Right ventricle myocardium superior (tissue), 1 donor: ENCODE measurements around the gene JAML. TPM values are rescaled to one million over a fixed set of nuclear protein-coding genes. Genes with fewer than 3 reads are reported as not detected.
A peak's percentile ranks its signal among the peaks of the same experiment; 100 is the strongest.

Source experiments
- ATAC-seq: fragments of 200-7000 bp; cut with Tn5 transposase; one replicate; pipeline ENCODE4 v1.9.1; 2020; ENCODE audit warnings: mild to moderate bottlenecking; ENCODE audit not compliant: poor library complexity
- DNase-seq: peaks from one replicate; pipeline ENCODE4 v3.0.0-alpha.2; 2020
- intact Hi-C: fragments of 100-400 bp; cut with DNase I; formaldehyde crosslinking; loops from one replicate; pipeline ENCODE4 v1.11.2; 2022
- total RNA-seq: library from RNA; stranded (reverse); fragmentation: NEBNext Ultra II Directional; extraction: Animal tissue kit (Norgen Biotek cat#: 25700); gene quantifications from one replicate; pipeline ENCODE4 v1.2.1, GENCODE V29; 2021
- donor health status: DM: no; HTN: yes; CAD: no; lungs with severe emphysema.

JAML gene
- total RNA-seq, 1 donor from 2014 or later, result 2.7 TPM

DNA sequence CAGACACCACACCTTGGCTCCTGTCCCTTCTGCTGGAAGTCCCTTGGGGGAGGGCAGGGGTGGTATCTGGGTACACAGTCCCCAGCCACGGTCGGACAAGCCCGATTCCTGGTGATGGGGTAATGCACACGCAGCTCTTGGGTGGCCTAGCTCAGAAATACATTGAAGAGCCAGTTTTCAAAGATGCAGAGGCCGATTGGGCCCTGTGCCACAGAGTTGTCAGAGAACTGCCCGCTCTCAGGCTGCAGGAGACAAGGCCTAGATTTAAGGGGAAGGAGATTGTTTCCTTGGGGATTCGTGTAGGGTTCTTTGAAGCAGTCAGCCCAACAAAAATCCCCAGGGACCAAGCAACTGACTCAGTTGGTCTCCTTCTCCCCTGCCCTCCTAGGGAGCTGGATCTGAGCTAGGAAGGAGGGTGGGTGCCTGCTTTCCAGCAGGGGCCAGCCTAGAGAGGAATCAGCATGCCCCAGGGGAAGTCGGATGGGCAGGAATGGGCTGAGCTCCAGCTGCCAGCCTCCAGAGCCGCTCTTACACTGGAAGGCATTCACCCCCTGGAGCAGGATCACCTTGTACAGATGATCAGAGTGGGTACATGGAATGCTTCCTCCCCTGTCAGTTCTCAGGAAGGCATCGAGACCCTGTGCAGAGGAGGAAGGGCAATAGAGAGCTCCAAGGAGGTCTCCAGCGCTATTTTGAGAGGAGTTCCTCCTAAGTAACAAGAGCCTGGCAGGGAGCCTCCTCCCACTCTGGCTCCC, 68.9 kb downstream of the JAML start:
- ATAC-seq (no peak), DNase-seq (no peak)
- intact Hi-C loops, result no loop called here

DNA sequence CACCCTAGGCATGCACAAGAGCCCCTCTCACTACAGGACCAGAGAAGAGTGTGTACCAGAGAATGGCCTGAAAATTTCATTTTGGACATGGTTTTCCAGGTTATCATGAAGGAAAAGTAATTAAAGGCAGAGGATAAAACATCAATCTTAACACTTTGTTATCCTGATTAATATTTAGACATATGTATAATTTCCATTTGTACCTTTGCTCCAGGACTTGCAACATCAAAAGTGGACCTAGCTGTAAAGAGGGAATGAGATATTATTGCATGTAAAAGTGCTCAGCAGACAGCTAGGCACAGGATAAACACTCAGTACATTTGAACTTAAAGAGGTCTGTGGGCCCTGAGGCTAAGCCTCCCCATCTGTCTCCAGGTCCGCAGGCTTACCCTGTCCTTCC, 70.2 kb downstream of the JAML start:
- ATAC-seq (no peak), DNase-seq (no peak)
- intact Hi-C loops, result no loop called here

DNA sequence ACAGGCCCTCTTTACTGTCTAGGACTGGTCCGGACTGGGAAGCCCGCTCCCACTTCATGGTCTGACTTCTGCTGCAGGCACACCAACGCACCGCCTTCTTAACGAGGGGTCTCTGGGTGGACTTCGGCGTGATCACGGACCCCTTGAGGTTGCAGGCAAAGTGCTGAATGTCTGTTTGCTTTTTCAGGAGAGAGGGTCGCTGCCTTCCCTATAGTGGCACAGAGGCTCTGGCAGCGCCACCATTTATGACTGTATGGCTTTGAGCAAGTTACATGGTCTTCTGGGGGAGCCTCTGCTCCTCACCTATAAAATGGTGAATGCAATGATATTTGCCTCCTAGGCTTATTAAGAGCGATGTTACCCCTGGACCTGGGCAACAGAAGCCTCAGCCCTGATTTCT, 70.8 kb downstream of the JAML start:
- ATAC-seq (no peak), DNase-seq (no peak)
- intact Hi-C loops, result no loop called here

DNA sequence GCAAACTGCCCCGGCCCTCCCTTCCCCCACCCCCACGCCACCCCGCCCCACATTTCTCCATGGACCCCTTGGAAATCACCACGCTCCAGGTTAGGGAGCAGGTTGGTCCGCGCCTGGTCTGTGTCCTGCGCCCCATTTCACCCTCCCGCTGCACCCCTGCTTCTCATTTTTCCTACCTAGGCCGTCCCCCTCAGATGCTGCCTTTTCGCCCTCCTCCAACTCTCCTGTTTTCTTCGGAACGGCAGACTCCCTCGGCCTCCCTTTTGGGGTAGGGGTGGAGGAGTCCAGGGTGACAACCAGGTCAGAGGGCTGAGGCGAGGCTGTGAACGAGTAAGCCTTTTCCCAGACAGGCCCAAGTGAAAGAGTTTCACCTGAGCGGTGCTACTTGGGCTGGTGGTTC, 71.3 kb downstream of the JAML start:
- DNase-seq (no peak), ATAC-seq (no peak)
- intact Hi-C loops, result no loop called here

DNA sequence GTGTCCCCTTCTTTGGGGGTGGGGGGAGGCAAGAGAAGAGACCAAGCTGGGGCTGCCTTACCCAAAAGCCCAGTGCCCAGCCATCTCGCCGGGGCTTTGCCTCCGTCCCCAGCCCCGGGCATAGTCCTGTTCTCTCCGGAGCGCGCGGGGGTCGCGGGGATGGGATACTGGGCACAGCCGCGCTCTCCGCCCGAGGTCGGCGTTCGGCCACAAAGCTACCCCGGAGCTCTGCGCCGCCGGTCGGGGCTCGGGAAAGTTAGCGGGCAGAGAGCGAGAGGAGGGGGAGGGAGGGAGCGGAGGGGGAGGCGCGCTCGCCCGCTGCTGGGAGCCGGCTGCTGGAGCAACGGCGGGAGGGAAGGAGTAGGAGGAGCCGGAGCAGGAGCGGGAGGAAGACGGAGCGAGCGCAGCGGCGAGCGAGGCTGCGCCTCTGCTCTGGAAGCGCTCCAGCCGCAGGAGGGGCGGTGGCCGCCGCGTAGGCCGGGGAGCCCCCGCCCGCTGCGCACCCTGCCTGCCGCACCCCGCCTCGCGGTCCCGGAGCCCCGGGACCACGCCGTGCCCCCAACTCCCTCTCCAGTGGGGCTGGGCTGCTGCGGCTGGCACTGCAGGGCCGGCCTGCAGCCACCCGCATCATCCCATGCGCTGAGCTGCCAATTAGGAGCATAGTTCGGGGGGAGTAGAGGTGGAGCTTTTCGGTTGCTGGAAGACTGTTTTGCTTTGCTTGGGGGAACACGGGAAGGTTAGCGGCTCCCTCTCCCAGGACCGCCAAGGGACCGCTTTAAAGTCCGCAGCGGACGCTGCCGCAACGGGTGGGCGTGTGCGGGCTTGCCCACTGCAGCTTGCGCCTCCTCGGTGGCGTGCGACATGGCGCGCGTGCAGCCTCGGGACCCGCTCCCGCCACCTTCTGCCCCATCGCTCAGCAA, 72.0 kb downstream of the JAML start, which contains the start of gene SCN4B:
SCN4B (minus strand) TSS at position 272 of the 920 bp plus-strand sequence; CDS start at position 122, 150 bp downstream.
- DNase-seq, result peak; percentile 79
- peak; percentile 84 for ATAC-seq
- intact Hi-C loops, result no loop called here

DNA sequence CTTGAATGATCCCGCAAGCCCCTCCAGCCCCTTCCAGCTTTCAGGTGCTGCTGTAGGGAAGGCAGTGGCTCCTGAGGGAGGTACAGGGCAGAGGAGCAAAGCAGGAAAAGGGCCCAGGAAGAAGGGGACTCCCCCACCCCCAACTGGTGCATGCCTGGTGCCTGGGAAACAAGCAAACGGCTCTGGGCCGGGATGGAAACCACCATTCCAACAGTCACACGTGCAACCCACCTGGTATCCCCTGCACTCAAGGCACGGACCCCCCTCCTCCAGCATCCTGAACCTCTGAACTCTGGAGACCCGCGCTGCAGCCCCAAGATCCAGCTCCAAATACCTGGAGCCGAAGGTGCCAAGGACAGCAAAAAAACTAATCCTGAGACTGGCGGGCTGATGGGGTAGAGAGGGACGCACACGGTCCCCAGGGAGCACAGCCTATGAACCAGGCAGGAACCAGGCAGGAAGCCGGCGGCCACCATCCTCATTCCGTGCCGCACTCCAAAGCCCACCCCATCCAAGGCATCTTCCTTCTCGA, 72.7 kb downstream of the JAML start:
- intact Hi-C loops, result no loop called here
- no peak for ATAC-seq
- DNase-seq, result no peak

DNA sequence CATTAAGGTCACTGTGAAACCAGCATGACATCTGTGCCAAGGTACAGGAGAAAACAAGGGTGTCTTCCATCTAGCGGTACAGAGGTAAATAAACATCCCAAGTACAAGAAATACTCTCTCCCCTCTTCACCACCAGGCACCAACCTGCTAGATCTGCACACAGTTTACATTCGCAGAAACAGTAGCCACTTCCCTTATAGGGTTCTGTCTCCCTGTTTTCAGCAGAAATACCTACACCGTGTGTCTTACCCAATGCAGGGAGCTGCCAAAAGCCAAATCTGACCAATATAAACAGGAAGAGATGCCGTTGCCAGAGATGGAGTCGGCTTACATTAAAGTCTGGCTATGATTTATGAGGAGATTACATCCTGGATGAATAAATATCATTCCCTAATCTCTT, 73.4 kb downstream of the JAML start:
- intact Hi-C loops, result no loop called here
- ATAC-seq, result no peak

DNA sequence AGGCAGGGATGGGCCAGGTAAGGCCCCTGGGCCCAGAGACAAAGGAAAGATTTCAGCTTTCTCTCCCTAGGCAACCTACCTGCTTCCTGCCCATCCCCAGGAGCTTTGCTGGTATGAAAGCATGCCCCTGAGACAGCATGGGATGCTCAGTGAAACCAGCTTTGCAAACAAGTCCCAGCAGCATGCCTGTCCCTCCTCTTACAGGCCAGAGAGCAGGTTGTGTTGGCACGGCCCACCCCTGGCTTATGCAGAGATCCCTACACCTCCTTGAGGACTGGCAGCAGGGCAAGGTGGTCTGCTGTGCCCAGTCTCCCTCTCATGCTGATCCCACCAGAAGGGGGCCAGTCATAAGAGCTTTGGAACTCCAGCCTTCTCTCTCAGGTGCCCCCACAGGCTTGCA, 75.3 kb downstream of the JAML start:
- no peak for DNase-seq
- ATAC-seq, result no peak
- intact Hi-C loops, result loop anchor here (5.0 kb wide), 2 partner anchors 143 to 162 kb away; partner anchors contain the start of gene IL10RA

More for the DNA sequence above, 73.4 kb downstream of the JAML start:
- no peak for DNase-seq

DNA sequence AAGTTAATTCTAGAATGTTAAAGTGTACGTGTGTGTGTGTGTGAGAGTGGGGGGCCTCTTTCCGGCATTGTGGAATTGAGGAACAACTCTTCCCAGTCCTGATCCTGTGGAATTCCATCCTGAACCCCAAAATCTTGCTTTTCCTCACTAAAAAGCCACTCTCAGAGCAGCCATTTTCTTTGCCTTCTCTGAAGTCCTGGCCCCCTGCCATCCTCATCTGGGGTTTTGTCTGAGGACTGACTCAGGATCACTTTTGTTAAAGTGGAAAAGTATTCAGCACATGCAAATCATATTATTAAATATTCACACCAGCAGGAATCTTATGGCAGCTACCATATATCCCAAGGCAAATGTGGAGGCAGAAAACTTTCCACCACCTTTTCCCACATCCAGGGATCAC, 76.0 kb downstream of the JAML start:
- DNase-seq (peak; percentile 35), ATAC-seq (no peak)
- intact Hi-C loops, result loop anchor here (5.0 kb wide), 2 partner anchors 143 to 162 kb away; partner anchors contain the start of gene IL10RA

DNA sequence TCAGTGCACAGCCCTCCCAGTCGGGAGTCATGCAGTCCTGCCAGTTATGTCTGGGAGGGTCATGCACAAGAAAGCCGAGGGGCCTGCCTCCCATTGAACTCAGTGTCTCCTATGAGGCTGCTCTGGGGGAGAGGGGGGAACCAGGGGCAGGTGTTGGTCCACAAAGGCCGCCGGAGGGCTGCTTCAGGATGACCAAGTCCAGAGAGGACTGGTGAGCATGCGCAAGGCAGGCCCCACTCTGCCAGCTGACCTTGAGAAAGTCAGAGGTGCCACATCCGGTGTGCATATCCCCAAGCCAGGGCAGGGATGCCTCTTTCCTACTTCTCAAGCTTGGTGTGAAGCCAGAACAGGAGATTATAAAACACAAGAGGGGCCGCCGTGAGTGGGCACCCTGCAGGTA, 76.6 kb downstream of the JAML start:
- no peak for ATAC-seq
- DNase-seq, result peak; percentile 41
- intact Hi-C loops, result loop anchor here (5.0 kb wide), 2 partner anchors 144 to 161 kb away; partner anchors contain the start of gene IL10RA

DNA sequence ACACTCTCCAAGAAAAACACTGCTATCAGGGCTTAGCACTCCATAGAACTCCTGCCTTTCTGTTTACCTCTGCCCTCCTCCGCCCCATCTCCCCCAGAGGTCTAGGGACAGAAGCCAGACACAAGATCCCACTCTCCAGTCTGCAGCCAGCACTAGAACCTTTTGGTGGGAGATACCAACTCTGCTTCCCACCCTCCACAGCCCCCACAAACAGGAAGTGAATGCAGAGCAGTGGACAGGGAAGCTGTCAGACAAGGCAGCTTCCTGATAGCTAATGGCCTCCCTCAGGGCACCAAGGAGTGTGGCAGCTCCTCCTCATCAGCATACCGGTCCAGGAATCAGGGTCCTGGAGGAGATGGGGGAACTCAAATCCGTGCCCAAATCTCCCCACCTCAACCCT, 77.3 kb downstream of the JAML start:
- DNase-seq, result peak; percentile 9
- ATAC-seq, result no peak
- intact Hi-C loops, result loop anchor here (5.0 kb wide), 2 partner anchors 145 to 160 kb away; partner anchors contain the start of gene IL10RA

DNA sequence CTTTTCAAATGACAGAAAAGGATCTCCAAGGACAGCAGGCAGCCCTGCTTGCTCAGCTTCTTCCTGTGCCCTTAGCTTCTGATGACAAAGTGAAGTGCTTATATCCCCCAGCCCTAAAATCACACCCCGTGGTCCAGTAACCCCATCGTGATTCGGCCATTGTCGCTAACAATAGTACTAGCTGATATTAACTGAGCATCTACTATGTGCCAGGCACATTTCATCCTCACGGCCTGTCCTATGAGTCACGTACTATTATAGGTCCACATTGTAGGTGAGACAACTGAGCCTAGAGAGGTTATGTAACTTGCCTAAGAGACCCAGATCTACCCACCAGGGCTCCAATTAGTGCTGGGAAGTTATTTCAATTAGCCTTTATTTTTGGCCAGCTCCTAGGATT, 78.3 kb downstream of the JAML start:
- intact Hi-C loops, result loop anchor here (5.0 kb wide), 2 partner anchors 146 to 159 kb away; partner anchors contain the start of gene IL10RA
- no peak for ATAC-seq
- no peak for DNase-seq

DNA sequence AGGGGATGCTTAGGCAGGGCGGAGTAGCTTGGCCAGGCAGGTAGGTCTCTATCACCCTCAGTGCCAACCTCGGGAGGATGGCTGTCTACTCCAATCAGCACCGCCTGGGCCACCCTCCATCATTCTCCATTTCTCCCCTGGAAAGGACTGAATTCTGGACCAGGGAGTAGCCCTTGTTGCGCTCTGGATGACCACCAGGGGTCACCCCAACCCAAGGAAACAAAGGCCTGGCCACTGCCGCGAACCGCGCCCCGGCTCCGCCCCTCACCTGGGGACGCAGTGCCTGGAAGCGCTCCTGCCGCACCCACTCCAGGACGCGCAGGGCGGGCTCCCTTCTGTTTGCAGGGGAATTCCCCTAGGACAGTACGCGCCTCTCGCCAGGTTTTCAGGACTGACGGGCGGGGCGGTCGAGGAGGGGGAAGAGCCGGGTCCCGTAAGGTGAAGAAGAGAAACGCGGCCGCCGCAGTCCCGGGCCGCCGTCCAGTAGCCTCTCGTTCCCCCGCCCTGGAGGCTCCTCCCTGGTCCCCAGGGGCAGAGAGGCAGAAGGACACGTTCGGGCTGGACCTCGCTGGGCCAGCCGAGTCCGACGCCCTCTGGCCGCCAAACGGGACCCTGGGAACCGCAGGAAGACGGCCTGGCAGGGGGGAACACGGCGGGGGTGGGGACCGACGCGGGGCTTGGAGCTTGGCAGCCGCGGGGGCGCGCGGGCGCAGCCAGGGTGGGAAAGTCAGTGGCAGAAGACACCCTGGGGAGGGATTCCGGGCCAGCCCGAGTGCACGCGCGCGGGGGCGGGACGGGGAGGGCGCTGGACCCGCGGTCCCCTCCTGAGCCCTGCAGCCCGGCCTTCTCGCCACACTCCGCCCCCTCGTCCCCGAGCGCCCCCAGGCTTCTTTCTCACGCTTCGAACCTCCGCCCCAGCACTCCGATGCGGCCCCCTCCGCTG, 79.3 kb downstream of the JAML start:
- DNase-seq (peak; percentile 91), ATAC-seq (peak; percentile 92)
- intact Hi-C loops, result loop anchor here (5.0 kb wide), 2 partner anchors 147 to 158 kb away; partner anchors contain the start of gene IL10RA

DNA sequence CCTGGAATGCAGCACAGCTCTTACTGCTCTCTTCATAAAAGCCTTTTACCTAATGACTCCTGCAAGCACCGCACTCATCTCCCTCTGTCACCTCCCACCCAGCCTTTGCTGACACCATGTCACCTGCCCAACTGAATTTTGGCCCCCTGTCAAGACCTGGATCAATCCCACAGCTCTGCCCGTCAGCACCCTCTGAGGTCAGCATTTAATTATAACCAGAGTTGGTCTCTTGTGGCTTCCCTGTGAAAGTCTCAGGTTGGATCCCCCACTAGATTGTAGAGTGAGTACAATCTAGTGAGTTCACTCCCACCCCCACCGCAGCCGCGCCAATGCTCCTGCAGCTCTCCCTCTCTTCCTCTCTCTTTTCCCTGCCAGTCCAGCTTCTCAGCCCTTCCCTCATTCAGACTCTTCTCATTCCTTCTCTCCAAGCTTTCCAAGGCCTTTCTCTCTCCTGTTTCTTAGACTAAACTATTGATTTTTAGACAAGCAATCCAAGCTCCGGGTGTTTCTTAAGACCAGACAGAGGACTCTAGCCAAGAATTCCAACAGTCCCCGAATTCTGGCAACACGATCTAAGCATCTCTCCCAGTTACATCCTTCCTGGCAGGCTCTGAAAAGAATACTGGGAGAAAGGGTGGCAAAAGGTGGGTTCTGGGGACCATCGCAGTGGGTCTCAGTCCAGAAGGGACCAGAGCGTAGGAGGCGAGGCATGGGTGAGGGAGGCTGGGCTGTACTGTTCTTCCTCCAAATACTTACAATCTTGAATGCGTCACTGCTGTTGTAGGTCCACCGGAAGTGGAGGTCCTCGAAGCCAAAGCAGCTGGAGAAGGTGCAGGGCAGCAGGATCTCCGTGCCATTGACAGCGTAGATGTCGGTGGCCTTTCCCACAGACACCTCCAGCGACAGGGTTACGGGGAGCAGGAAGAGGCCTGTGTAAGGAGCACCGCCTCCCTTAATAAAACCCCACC, 80.2 kb downstream of the JAML start:
- peak; percentile 65 for ATAC-seq
- intact Hi-C loops, result loop anchor here (5.0 kb wide), 2 partner anchors 148 to 157 kb away; partner anchors contain the start of gene IL10RA
- peak; percentile 45 for DNase-seq
